WERI-Rb-1 (cell line): ENCODE measurements around the gene GRID1.
A peak's percentile ranks its signal among the peaks of the same experiment; 100 is the strongest.

Experiments
- DNase-seq: peaks from one replicate; pipeline ENCODE4 v3.0.0-alpha.2; 2020
- H3K27ac ChIP-seq: fragments of 250-450 bp; sonication (Bioruptor Pico); 2 replicates; pipeline ENCODE4 v1.5.1; 2020; ENCODE audit warnings: mild to moderate bottlenecking, moderate library complexity
- H3K27me3 ChIP-seq: fragments of 250-450 bp; sonication (Bioruptor Pico); 2 replicates; pipeline ENCODE4 v1.5.1; 2021; ENCODE audit warnings: mild to moderate bottlenecking, low read depth, moderate library complexity; ENCODE audit not compliant: insufficient read depth, severe bottlenecking
- H3K36me3 ChIP-seq: fragments of 250-450 bp; sonication (Bioruptor Pico); 2 replicates; pipeline ENCODE4 v1.5.1; 2020; ENCODE audit warnings: mild to moderate bottlenecking, moderate library complexity
- H3K4me3 ChIP-seq: 2 replicates; pipeline ENCODE4 v1.5.1; 2011; ENCODE audit warnings: low read depth, mild to moderate bottlenecking, control low read depth, low read length
- H3K9me3 ChIP-seq: fragments of 250-450 bp; sonication (Bioruptor Pico); 2 replicates; pipeline ENCODE4 v1.5.1; 2021; ENCODE audit warnings: mild to moderate bottlenecking, moderate library complexity; ENCODE audit not compliant: severe bottlenecking
- TF ChIP-seq, protein P1 (sequence below): IDR thresholded peaks from 2 replicates; pipeline ENCODE4 v1.5.1; 2011; ENCODE audit warnings: low read depth, mild to moderate bottlenecking, control low read depth, inconsistent platforms, low read length

The GRID1 gene

DNA sequence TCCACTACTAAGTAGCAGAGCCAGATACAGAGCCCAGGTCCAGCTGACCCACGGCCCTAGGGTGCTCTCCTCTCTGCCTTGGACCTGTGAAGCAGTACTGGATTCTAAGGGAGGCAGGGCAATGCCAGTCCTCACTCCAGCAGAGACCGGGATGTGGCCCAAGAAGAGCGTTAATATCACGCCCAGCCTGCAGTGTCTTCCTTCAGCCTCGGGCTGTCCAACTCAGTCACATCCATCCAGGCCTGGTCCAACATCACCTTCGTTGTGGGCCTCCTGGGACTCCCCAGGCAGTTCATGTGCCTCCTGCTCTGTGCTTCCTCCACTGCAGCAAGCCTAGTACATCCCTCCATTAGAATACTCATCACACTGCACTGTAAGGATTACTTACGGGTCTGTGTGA, 114.5 kb downstream of the GRID1 start:
- no peak overlapping the region for H3K4me3 ChIP-seq
- DNase-seq = peak; percentile 3
- no peak overlapping the region for H3K27ac ChIP-seq
- no peaks in the 10 kb centered on the region for H3K36me3 ChIP-seq
- no peaks in the 10 kb centered on the region for H3K27me3 ChIP-seq
- peaks cover 9% of the 10 kb centered on the region for H3K9me3 ChIP-seq
- TF ChIP-seq, protein P1, sequence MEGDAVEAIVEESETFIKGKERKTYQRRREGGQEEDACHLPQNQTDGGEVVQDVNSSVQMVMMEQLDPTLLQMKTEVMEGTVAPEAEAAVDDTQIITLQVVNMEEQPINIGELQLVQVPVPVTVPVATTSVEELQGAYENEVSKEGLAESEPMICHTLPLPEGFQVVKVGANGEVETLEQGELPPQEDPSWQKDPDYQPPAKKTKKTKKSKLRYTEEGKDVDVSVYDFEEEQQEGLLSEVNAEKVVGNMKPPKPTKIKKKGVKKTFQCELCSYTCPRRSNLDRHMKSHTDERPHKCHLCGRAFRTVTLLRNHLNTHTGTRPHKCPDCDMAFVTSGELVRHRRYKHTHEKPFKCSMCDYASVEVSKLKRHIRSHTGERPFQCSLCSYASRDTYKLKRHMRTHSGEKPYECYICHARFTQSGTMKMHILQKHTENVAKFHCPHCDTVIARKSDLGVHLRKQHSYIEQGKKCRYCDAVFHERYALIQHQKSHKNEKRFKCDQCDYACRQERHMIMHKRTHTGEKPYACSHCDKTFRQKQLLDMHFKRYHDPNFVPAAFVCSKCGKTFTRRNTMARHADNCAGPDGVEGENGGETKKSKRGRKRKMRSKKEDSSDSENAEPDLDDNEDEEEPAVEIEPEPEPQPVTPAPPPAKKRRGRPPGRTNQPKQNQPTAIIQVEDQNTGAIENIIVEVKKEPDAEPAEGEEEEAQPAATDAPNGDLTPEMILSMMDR = no peak

DNA sequence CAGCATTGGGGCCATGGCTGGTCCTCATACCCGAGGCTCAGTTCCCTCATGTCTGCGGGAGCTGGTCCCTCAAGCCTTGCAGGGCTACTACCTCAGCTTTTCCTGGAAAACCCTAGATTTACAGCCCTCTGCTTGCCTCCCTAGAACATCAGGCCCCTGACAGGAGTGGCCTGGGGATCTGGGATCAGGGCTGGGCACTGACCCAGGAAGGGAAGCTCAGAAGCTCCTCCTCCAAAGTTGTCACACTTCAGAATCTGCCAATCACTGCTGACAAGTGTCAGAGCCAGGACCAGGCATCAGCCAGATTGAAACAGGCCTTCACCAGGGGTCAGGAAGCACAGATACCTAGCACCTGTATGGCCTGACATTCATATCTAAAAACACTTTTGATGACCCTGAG, 115.2 kb downstream of the GRID1 start:
- Histone ChIP-seq H3K9me3 (peaks cover 9% of the 10 kb centered on the region), H3K27me3 (no peaks in the 10 kb centered on the region), H3K4me3 (no peak overlapping the region), H3K27ac (no peak overlapping the region), H3K36me3 (no peaks in the 10 kb centered on the region)
- DNase-seq = peak; percentile 13
- TF ChIP-seq, protein P1 = no peak

DNA sequence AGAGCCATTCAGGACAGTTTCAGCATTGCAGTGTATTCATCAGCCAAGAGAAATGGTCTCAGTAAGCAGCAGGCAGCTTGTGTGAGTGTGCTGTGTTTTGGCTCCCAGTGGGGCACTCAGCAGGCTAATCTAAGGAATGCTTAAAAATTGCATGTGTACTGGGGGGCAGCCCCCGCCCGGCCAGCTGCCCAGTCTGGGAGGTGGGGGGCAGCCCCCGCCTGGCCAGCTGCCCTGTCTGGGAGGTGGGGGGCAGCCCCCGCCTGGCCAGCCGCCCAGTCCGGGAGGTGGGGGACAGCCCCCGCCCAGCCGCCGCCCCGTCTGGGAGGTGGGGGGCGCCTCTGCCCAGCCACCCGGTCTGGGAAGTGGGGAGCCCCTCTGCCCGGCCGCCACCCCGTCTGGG, 116.2 kb downstream of the GRID1 start:
- Histone ChIP-seq H3K9me3 (peaks cover 9% of the 10 kb centered on the region), H3K27ac (no peak overlapping the region), H3K27me3 (no peaks in the 10 kb centered on the region), H3K36me3 (no peaks in the 10 kb centered on the region), H3K4me3 (no peak overlapping the region)
- TF ChIP-seq, protein P1 = no peak
- peak; percentile 3 for DNase-seq

DNA sequence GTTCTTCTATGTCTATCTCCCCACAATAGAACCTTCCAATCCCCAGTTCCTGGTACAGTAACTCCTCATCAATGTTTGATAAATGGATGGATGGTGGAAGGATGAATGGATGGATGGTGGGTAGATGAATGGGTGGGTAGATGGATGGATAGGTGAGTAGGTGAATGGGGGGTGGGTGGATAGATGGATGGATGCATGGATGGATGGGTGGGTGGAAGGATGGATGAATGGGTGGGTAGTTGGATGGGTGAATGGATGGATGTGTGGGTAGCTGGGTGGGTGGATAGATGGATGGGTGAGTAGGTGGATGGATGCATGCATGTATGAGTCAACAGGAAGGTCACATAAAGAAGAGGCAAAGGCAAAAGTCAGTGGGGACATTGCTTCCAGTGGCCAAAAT, 116.8 kb downstream of the GRID1 start:
- TF ChIP-seq, protein P1 = no peak
- no peak overlapping the region for H3K27ac ChIP-seq
- DNase-seq = no peak
- H3K4me3 ChIP-seq = no peak overlapping the region
- H3K9me3 ChIP-seq = peaks cover 9% of the 10 kb centered on the region
- no peaks in the 10 kb centered on the region for H3K27me3 ChIP-seq
- H3K36me3 ChIP-seq = no peaks in the 10 kb centered on the region

DNA sequence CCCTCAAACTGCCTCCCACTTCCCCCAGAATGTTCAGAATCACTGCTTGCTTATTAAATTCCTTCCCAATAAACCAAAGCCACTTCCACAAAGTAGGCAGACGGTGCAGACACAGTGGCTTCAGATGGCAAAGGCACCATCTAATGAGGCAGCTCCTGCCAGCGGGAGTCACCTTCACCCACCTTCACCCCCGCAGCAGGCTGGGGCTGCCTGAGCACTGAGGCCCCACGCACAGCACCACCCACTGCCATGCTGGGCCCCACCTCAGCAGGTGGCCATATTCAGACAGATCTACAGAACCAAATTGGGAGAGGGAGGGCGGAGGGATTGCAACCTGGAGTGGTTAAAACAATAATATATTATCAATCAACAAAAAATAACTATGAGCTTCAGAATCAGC, 118.5 kb downstream of the GRID1 start:
- TF ChIP-seq, protein P1 = no peak
- H3K36me3 ChIP-seq = no peaks in the 10 kb centered on the region
- H3K4me3 ChIP-seq = no peak overlapping the region
- no peak overlapping the region for H3K27ac ChIP-seq
- no peak for DNase-seq
- H3K27me3 ChIP-seq = no peaks in the 10 kb centered on the region
- H3K9me3 ChIP-seq = peaks cover 9% of the 10 kb centered on the region

DNA sequence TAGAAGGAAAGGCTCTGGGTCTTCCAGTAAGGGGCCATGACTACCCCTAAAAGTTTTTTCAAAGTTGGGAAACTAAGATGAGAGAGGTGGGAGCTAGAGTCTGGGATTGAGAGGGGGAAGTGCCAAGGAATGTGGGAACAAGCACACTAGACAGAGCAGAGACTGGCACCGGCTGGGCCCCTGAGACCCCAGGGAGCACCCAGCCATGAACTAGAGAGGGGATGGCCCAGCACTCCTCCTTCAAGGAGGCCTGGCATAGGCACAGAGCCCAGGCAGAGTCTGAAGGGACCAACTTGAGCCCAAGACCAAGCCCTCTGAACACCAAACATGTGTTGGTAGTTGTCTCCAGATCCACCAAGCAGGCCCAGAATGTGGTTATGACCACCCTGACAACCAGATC, 119.0 kb downstream of the GRID1 start:
- no peaks in the 10 kb centered on the region for H3K27me3 ChIP-seq
- H3K4me3 ChIP-seq = no peak overlapping the region
- no peak overlapping the region for H3K27ac ChIP-seq
- no peak for DNase-seq
- peaks cover 9% of the 10 kb centered on the region for H3K9me3 ChIP-seq
- TF ChIP-seq, protein P1 = no peak
- no peaks in the 10 kb centered on the region for H3K36me3 ChIP-seq
